RWPE1 (cell line): ENCODE results near the gene GLIPR1L2.

Source experiments
- CTCF ChIA-PET: fragments of 350-600 bp; sonication (Branson Sonifier 250); formaldehyde crosslinking; extraction: SDS; loops from one replicate; lab custom pipeline; 2021; lab: Yijun Ruan, JAX
- POLR2A ChIA-PET: fragments of 400-600 bp; formaldehyde crosslinking; extraction: SDS; loops from one replicate; lab custom pipeline; 2020; ENCODE audit warnings: antibody characterized with exemption; ENCODE audit not compliant: low non-redundant PET; lab: Yijun Ruan, JAX
- DNase-seq: peaks from one replicate; pipeline ENCODE4 v3.0.0; 2012; ENCODE audit warnings: low spot score
- H3K27ac ChIP-seq: fragments of 450-650 bp; 2 replicates; pipeline ENCODE4 v1.5.1; 2017
- CTCF ChIP-seq: fragments of 450-650 bp; conservative IDR thresholded peaks from 2 replicates; pipeline ENCODE4 v1.5.1; 2017; ENCODE audit warnings: low read depth, mild to moderate bottlenecking

The GLIPR1L2 gene

DNA sequence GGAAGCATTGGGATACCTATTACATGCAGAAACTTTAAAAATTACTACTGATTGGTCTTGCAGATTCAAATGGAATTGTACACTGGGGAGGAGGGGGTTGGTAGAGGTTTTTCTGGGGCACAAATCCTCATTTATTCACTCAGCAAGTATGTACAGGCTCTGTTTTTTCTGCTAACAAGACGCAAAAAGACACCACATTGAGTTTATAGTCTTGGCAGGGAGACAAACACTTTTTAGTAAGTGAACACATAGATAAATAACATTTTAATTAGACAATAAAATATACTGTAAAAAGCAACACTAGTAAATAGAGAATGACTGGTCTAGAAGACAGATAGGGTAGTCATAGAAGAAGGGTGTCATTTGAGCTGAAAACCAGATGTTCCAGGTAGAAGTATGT, 23.8 kb downstream of the GLIPR1L2 start:
- no peak for TF ChIP-seq CTCF
- H3K27ac ChIP-seq = no peak overlapping the region
- CTCF ChIA-PET = no interaction called here
- POLR2A ChIA-PET = no interaction called here
- DNase-seq = no peak

DNA sequence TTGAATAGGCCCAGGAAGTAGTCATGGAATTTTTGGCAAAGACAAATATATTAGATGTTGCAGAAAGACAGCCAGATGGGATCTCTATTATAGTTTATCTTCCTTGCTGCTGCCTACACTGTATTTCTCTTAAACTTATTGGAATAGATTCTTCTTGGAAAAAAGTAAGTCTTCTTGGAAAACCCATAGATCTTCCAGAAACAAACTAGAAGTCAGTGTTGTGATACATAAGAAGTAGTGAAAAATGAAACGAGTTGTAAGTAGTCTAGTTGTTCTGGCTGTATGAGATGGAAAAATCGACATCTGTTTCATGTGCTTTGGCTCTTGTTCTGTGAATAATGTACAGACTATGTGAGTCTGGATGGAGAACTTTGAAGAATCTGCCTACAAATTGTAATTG, 29.0 kb downstream of the GLIPR1L2 start:
- no peak overlapping the region for H3K27ac ChIP-seq
- POLR2A ChIA-PET = no interaction called here
- CTCF ChIA-PET = interaction anchor here (0.7 kb wide), 1 partner anchor 870 kb away, joined by 3 read pairs; no protein-coding TSS in a partner anchor
- TF ChIP-seq CTCF = no peak
- no peak for DNase-seq

DNA sequence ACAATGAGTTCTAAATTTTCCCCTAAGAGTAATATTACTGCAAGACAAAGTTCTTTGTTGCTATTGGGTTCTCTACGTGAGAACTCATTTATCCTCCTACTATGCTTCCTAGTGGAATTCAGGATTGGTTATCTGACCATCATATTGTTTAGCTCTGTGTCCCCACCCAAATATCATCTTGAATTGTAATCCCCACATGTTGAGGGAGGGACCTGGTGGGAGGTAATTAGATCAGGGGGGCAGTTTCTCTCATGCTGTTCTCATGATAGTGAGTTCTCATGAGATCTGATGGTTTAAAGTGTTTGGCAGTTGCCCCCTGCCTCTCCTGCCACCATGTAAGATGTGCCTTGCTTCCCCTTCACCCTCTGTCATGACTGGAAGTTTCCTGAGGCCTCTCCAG, 36.6 kb downstream of the GLIPR1L2 start:
- TF ChIP-seq CTCF = no peak
- ChIA-PET CTCF (no interaction called here), POLR2A (no interaction called here)
- H3K27ac ChIP-seq = no peak overlapping the region
- no peak for DNase-seq

DNA sequence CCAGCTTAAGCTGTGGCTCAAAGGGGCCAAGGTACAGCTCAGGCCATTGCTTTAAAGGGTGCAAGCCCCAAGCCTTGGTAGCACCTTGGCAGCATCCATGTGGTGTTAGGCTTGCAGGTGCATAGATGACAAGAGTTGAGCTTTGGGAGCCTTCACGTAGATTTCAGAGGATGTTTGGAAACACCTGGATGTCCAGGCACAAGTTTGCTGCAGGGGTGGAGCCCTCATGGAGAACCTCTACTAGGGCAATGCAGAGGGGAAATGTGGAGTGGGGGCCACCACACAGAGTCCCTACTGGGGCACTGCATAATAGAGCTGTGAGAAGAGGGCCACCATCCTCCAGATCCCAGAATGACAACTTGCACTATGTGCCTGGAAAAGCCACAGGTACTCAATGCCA, 37.9 kb downstream of the GLIPR1L2 start:
- POLR2A ChIA-PET = no interaction called here
- DNase-seq = no peak
- CTCF ChIA-PET = no interaction called here
- H3K27ac ChIP-seq = no peak overlapping the region
- TF ChIP-seq CTCF = no peak

DNA sequence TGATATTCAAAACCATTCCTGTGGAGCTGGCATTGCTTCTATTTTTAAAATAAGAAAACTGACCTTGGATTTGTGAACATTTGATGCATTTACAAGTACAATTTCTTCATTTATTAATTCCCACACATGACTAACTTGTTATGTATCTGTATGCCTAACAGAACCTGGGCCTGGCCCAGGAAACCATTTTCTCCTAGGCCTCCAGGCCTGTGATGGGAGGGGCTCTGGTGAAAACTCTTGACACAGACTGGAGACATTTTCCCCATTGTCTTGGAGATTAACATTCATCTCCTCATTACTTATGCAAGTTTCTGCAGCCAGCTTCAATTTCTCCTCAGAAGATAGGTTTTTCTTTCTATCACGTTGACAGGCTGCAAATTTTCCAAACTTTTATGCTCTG, 42.0 kb downstream of the GLIPR1L2 start:
- TF ChIP-seq CTCF = no peak
- no peak for DNase-seq
- POLR2A ChIA-PET = no interaction called here
- no peak overlapping the region for H3K27ac ChIP-seq
- CTCF ChIA-PET = no interaction called here

GRCh38 chr12:75437564-75437963, 46.7 kb downstream of the GLIPR1L2 start:
- no peak overlapping the region for H3K27ac ChIP-seq
- ChIA-PET CTCF (interaction anchor here (1.4 kb wide), 1 partner anchor 47 kb away, joined by 3 read pairs; the partner anchor contains the start of gene GLIPR1L2), POLR2A (no interaction called here)
- no peak for DNase-seq
- no peak for TF ChIP-seq CTCF
